Astrocyte (in vitro differentiated cells and primary cell): ENCODE results near the gene KIAA1549. TPM values are rescaled to one million over a fixed set of nuclear protein-coding genes. Genes with fewer than 3 reads are reported as not detected.

Experiments used
- DNase-seq: peaks from one replicate; pipeline ENCODE4 v3.0.0-alpha.2; 2010; ENCODE audit warnings: low read depth
- FAIRE-seq: peaks from 2 replicates; lab custom pipeline; 2011; peaks lifted over from hg19 to GRCh38; lab: Jason Lieb, UNC
- H2AFZ ChIP-seq: 2 replicates; pipeline ENCODE4 v1.6.0; 2012; ENCODE audit warnings: low read depth, low read length, inconsistent platforms
- H3K27ac ChIP-seq: 2 replicates; pipeline ENCODE4 v1.5.1; 2011; ENCODE audit warnings: low read depth, low read length, inconsistent platforms
- H3K27me3 ChIP-seq: 2 replicates; pipeline ENCODE4 v1.6.0; 2011; ENCODE audit warnings: low read length, inconsistent platforms; ENCODE audit not compliant: insufficient read depth
- H3K36me3 ChIP-seq: 2 replicates; pipeline ENCODE4 v1.5.1; 2011; ENCODE audit warnings: low read length, inconsistent platforms; ENCODE audit not compliant: insufficient read depth
- H3K4me1 ChIP-seq: 2 replicates; pipeline ENCODE4 v1.5.1; 2011; ENCODE audit warnings: low read length, inconsistent platforms; ENCODE audit not compliant: insufficient read depth
- H3K4me2 ChIP-seq: 2 replicates; pipeline ENCODE4 v1.6.0; 2012; ENCODE audit warnings: low read length, inconsistent platforms
- H3K4me3 ChIP-seq: 2 replicates; pipeline ENCODE4 v1.5.1; 2011; ENCODE audit warnings: low read depth, mild to moderate bottlenecking, low read length, inconsistent platforms; ENCODE audit not compliant: insufficient read depth
- H3K79me2 ChIP-seq: 2 replicates; pipeline ENCODE4 v1.6.0; 2012; ENCODE audit warnings: mild to moderate bottlenecking, low read length, inconsistent platforms; ENCODE audit not compliant: insufficient read depth
- H3K9ac ChIP-seq: 2 replicates; pipeline ENCODE4 v1.6.0; 2012; ENCODE audit warnings: mild to moderate bottlenecking, low read length, inconsistent platforms
- H3K9me3 ChIP-seq: 2 replicates; pipeline ENCODE4 v1.5.1; 2012; ENCODE audit warnings: low read depth, mild to moderate bottlenecking, low read length, inconsistent platforms; ENCODE audit not compliant: insufficient read depth
- H4K20me1 ChIP-seq: 2 replicates; pipeline ENCODE4 v1.6.0; 2012; ENCODE audit warnings: low read length, inconsistent platforms; ENCODE audit not compliant: insufficient read depth
- H3K27ac Mint-ChIP-seq: one replicate; pipeline ENCODE4 v1.8.0; 2021; ENCODE audit warnings: mild to moderate bottlenecking, mixed read lengths; ENCODE audit not compliant: unreplicated experiment
- H3K27me3 Mint-ChIP-seq: one replicate; pipeline ENCODE4 v1.8.0; 2021; ENCODE audit warnings: low read depth, mixed read lengths; ENCODE audit not compliant: unreplicated experiment
- H3K36me3 Mint-ChIP-seq: one replicate; pipeline ENCODE4 v1.8.0; 2021; ENCODE audit warnings: low read depth, mixed read lengths; ENCODE audit not compliant: unreplicated experiment
- H3K4me1 Mint-ChIP-seq: one replicate; pipeline ENCODE4 v1.8.0; 2021; ENCODE audit warnings: low read depth, mixed read lengths; ENCODE audit not compliant: unreplicated experiment
- H3K4me3 Mint-ChIP-seq: one replicate; pipeline ENCODE4 v1.8.0; 2021; ENCODE audit warnings: mild to moderate bottlenecking, moderate library complexity, mixed read lengths; ENCODE audit not compliant: unreplicated experiment
- H3K9me3 Mint-ChIP-seq: one replicate; pipeline ENCODE4 v1.8.0; 2021; ENCODE audit warnings: mild to moderate bottlenecking, mixed read lengths; ENCODE audit not compliant: unreplicated experiment
- EZH2 ChIP-seq: IDR thresholded peaks from 2 replicates; pipeline ENCODE4 v1.6.1; 2012; ENCODE audit warnings: mild to moderate bottlenecking, low read length, inconsistent platforms; ENCODE audit not compliant: insufficient read depth
- total RNA-seq: library from RNA; stranded (reverse); gene quantifications from 2 replicates; pipeline ENCODE4 v1.2.1, GENCODE V29; 2021
- TF ChIP-seq, protein P1 (sequence below): IDR thresholded peaks from 2 replicates; pipeline ENCODE4 v1.5.1; 2011; ENCODE audit warnings: low read depth, mild to moderate bottlenecking, inconsistent platforms, low read length, moderate library complexity; ENCODE audit not compliant: insufficient read depth

KIAA1549 gene
- total RNA-seq, 1 donor from 2014 or later, result 10.3 TPM

GRCh38 chr7:138919911-138920310, 61.3 kb downstream of the KIAA1549 start:
- Histone ChIP-seq H3K27me3 (no peaks in the 10 kb centered on the region), H3K36me3 (no peaks in the 10 kb centered on the region), H3K4me3 (no peak overlapping the region), H3K4me2 (peak overlapping the region; percentile 70), H3K4me1 (peaks cover 12% of the 10 kb centered on the region), H3K9ac (no peak overlapping the region), H3K27ac (no peak overlapping the region), H4K20me1 (peaks cover 2% of the 10 kb centered on the region), H3K9me3 (no peaks in the 10 kb centered on the region), H2AFZ (no peak overlapping the region), H3K79me2 (no peaks in the 10 kb centered on the region)
- FAIRE-seq, result no peak
- peaks cover 3% of the 10 kb centered on the region for H3K27me3 Mint-ChIP-seq
- H3K36me3 Mint-ChIP-seq, result peaks cover 27% of the 10 kb centered on the region
- no peak overlapping the region for H3K4me3 Mint-ChIP-seq
- TF ChIP-seq, protein P1, sequence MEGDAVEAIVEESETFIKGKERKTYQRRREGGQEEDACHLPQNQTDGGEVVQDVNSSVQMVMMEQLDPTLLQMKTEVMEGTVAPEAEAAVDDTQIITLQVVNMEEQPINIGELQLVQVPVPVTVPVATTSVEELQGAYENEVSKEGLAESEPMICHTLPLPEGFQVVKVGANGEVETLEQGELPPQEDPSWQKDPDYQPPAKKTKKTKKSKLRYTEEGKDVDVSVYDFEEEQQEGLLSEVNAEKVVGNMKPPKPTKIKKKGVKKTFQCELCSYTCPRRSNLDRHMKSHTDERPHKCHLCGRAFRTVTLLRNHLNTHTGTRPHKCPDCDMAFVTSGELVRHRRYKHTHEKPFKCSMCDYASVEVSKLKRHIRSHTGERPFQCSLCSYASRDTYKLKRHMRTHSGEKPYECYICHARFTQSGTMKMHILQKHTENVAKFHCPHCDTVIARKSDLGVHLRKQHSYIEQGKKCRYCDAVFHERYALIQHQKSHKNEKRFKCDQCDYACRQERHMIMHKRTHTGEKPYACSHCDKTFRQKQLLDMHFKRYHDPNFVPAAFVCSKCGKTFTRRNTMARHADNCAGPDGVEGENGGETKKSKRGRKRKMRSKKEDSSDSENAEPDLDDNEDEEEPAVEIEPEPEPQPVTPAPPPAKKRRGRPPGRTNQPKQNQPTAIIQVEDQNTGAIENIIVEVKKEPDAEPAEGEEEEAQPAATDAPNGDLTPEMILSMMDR, result no peak
- TF ChIP-seq EZH2, result no peak
- H3K27ac Mint-ChIP-seq, result no peak overlapping the region
- peaks cover 6% of the 10 kb centered on the region for H3K4me1 Mint-ChIP-seq
- no peak for DNase-seq
- peaks cover 7% of the 10 kb centered on the region for H3K9me3 Mint-ChIP-seq

DNA sequence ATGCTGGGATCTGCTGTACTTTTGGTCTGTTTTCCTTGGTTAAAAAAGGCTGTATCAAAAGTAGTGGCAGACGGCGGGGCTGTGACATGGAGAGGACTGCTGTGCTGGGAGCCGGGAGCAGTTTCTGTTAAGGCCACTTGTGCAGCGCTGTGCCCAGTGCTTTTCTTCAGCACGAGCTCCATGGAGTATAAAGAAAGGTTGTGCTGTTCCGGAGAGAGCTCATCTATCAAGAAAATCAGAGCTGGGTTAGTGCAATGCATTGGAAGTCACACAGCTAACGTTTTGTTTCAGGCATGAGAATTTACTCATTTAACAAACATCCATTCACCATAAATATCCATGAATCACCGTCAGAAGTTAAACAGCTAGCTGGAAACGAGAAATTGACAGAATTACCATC, 62.0 kb downstream of the KIAA1549 start:
- no peak overlapping the region for H3K9ac ChIP-seq
- no peaks in the 10 kb centered on the region for H3K9me3 ChIP-seq
- Mint-ChIP-seq H3K27me3 (peaks cover 3% of the 10 kb centered on the region), H3K4me1 (peaks cover 6% of the 10 kb centered on the region), H3K9me3 (peaks cover 8% of the 10 kb centered on the region), H3K4me3 (no peak overlapping the region), H3K27ac (no peak overlapping the region), H3K36me3 (peaks cover 28% of the 10 kb centered on the region)
- TF ChIP-seq EZH2, result no peak
- TF ChIP-seq, protein P1, result no peak
- no peak overlapping the region for H3K4me3 ChIP-seq
- H3K36me3 ChIP-seq, result no peaks in the 10 kb centered on the region
- H3K4me2 ChIP-seq, result peak overlapping the region; percentile 70
- DNase-seq (peak; percentile 60), FAIRE-seq (no peak)
- H4K20me1 ChIP-seq, result no peaks in the 10 kb centered on the region
- no peaks in the 10 kb centered on the region for H3K27me3 ChIP-seq
- H3K27ac ChIP-seq, result no peak overlapping the region
- H3K4me1 ChIP-seq, result peaks cover 12% of the 10 kb centered on the region
- no peaks in the 10 kb centered on the region for H3K79me2 ChIP-seq
- H2AFZ ChIP-seq, result no peak overlapping the region

- Histone ChIP-seq H3K4me3 (no peak overlapping the region), H3K27ac (no peak overlapping the region), H3K79me2 (no peaks in the 10 kb centered on the region), H3K4me1 (peaks cover 12% of the 10 kb centered on the region), H2AFZ (no peak overlapping the region), H3K9ac (no peak overlapping the region), H3K36me3 (no peaks in the 10 kb centered on the region), H3K9me3 (no peaks in the 10 kb centered on the region), H3K27me3 (no peaks in the 10 kb centered on the region), H3K4me2 (peak overlapping the region; percentile 70), H4K20me1 (no peaks in the 10 kb centered on the region)
- H3K27ac Mint-ChIP-seq, result no peak overlapping the region
- H3K4me1 Mint-ChIP-seq, result peaks cover 6% of the 10 kb centered on the region
- no peak overlapping the region for H3K4me3 Mint-ChIP-seq
- no peak for DNase-seq
- no peak for TF ChIP-seq EZH2
- FAIRE-seq, result no peak
- peaks cover 28% of the 10 kb centered on the region for H3K36me3 Mint-ChIP-seq
- peaks cover 3% of the 10 kb centered on the region for H3K27me3 Mint-ChIP-seq
- H3K9me3 Mint-ChIP-seq, result peaks cover 8% of the 10 kb centered on the region
Observed at GRCh38 chr7:138918756-138919155, 62.4 kb downstream of the KIAA1549 start.
